GM18873 (cell line): ENCODE results near the gene ZNF616.

Experiments used
- ATAC-seq: cut with Tn5 transposase; IDR thresholded peaks from one replicate; pipeline ENCODE4 v1.9.1; 2021; ENCODE audit warnings: mild to moderate bottlenecking, moderate library complexity, moderate number of reproducible peaks; ENCODE audit not compliant: unreplicated experiment, low FRiP score

Gene ZNF616

DNA sequence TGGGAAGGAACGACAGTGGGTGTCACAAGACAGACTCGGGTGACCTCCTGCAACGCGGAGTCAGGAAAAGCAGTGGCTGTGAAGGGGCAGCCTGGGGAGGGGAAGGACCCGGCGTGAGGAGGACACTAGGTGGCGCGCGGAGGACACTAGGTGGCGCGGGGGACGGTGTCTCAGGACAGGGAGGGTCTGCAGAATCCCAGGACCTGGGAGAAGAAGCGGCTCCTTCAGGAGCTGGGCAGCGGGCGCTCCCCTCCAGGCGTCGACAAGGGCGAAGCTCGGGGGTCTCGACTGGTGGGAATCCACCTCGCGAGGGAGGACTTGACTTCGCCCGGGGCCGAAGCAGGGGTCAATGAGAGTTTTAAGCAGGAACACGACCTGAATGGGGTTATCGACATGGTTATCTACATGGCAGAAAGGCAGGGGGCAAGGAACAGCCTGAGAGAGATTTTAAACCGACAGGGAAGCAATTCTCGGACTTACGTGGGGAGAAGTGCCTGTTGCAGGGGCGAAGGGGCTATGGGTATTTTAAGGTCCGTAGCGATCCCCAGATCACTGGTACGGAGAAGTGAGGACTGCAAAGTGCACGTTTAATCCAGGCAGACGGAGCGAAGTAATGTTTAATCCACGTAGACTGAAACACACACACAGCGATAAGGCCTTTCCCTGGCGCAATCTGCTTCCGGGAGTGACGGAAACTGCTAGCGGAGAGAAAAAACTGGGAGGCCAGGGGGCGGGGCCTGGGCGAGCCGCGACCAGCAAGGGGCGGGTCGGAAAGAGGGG is at the start of gene ZNF616:
Gene ZNF616, minus strand, starts transcription at position 687 of the 780 bp plus-strand sequence. CDS start 9,426 bp downstream, outside the sequence.
- ATAC-seq, result peak; percentile 54

DNA sequence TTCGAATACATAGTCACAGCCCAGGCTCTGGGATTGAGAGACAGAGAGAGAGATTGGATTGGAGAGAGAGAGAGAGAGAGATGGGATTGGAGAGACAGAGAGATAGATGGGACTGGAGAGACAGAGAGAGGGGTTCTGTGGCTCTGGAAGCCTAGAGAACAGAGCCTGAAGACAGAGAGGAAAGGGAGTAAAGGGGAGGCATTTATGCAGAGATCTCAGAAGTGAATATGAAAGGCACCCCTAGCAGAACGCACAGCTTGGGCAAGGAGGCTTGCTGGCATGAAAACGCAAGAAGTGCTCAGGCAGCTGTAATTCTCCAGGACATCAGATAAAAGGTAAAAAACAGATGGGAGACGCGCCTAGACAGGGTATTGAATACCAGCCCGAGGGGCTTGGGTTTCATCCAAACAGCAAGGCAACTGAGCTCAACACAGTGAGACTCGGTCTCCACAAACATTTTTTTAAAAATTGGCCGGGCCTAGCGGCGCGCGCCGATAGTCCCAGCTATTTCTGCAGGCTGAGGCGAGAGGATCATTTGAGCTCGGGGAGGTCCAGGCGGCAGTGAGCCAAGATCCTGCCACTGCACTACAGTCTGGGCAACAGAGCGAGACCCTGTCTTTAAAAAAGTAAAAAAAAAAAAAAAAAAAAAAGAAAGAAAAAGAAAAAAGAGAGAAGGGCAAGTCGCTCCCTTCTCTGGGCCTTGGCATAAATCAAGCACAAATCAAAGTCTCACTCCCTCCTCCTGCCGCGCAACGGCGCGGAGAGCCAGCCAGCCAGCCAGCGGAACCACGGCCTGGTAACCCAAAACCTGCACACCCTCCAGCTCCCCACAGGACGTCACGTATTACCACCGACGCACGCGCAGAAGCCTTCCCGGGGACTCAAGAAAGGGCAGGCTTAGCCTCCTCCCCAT is 49.3 kb upstream of the ZNF616 start:
- no peak for ATAC-seq

DNA sequence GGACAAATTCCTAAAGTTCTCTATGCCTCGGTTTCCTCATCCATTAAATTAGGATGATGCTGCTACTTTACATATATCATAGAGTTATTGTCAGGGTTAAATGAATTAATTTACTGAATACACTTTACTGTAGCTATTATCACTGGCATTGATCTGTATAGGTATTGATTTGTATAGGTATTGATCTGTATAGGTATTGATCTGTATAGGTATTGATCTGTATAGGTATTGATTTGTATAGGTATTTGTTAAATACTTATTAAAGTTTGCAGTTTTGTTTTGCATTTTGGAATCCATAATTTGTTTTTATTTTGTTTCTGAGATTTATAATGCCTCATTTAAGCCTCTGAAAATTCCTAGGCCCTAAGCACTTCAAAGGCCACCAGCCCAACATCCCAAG is 47.7 kb upstream of the ZNF616 start:
- ATAC-seq, result no peak

DNA sequence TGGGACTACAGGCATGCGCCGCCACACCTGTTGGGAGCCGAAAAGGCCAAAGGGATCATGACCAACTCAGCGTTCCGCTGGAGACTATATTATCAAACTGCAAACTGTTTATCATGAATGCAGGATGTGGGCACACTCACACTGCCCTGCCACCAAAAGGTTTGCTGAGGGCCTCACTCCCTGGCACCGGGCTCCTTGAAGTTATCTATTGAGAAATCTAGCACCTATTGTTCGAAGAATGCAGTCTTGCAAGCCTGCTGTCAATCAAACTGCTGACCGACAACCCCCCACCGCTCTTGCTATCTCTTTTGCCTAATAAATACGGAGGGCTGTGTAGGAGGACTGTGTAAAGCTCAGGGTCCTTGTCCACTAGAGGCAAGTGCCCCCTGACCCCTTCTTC is 36.8 kb upstream of the ZNF616 start:
- no peak for ATAC-seq

DNA sequence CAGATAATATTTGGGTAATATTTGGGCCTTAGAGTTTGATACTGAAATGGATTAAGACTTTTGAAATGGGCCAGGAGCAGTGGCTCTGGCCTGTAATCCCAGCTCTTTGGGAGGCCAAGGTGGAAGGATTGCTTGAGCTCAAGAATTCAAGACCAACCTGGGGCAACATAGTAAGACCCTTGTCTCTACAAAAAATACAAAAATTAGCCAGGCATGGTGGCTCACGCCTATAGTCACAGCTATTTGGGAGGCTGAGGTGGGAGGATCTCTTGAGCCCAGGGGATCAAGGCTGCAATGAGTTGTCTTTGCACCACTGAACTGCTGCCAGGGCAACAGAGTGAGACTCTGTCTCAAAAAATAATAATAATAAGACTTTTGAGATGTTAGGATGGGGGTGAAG is 32.6 kb upstream of the ZNF616 start:
- ATAC-seq, result no peak

DNA sequence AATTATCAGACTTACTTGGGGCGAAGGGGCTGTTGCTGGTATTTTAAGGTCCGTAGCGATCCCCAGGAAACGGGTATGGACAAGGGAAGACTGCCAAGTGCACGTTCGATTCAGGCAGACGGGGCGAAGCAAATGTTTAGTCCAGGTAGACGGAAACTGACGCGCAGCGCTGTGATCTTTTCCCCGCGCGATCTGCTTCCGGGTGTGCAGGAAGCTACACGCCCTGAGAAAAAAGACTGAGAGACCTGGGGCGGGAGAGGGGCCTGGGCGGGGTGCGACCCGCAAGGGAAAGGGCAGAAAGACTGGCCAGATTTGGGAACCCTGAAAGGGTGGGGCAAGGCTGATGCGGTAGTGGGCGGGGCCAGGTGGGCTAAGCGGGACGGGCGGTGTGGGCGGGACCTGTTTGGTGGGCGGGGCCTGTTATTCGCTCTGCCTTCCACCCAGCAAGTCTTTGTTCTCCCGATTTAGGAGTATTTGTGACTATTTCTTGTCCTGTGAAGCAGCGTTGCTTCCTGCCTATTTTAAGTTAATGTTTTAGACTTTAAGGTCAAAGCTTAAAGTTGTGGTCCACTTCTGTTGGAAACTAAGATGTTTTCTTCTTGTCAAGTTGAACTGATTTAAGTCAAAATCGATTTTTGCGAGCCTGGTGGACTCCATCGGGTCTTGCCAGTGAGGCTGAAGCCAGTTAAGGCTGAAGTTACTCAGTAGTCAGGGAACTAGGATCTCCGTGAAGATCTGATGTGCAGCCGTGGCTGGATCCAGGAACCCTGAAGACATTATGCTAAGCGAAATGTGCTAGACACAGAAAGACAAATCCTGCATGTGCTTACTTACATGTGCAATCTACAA is 31.8 kb upstream of the ZNF616 start, which contains the start of gene ZNF836:
Gene ZNF836, minus strand, starts transcription at position 301 of the 849 bp plus-strand sequence. CDS start 3,549 bp downstream, outside the sequence.
- ATAC-seq, result no peak

DNA sequence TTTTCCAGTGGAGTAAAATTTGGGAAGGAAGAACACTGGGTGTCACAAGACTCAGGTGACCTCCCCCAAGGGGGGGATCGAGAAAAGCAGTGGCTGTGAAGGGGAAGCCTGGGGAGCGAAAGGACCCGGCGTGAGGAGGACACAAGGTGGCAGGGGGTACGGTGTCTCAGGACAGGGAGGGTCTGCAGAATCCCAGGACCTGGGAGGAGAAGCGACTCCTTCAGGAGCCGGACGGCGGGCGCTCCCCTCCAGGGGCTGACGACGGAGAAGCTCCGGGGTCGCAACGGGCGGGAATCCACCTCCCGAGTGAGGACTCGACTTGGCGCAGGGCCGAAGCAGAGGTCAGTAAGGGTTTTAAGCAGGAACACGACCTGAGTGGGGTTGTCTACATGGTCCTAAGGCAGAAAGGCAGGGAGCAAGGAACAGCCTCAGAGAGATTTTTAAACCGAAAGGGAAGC is 31.2 kb upstream of the ZNF616 start:
- ATAC-seq, result no peak

DNA sequence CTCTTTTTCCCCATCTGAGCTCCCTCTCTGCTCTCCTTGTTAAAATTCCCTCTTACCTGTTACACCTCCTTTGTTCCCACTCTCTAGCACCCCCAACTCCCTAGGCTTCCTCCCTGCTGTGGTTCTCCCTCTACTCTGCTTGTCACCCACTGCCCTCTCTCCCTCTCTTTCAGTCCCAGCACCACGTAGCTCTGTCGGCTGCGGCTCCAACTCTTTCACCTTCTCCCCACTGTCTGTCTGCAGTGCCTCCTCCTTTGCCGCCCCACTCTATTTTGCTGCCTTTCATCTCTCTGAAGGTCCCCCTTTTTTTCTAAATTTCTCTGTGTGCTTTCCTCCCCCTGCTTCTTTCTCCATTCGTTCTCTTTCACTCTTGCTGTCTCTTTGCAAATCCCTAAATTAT is 30.6 kb upstream of the ZNF616 start:
- no peak for ATAC-seq

DNA sequence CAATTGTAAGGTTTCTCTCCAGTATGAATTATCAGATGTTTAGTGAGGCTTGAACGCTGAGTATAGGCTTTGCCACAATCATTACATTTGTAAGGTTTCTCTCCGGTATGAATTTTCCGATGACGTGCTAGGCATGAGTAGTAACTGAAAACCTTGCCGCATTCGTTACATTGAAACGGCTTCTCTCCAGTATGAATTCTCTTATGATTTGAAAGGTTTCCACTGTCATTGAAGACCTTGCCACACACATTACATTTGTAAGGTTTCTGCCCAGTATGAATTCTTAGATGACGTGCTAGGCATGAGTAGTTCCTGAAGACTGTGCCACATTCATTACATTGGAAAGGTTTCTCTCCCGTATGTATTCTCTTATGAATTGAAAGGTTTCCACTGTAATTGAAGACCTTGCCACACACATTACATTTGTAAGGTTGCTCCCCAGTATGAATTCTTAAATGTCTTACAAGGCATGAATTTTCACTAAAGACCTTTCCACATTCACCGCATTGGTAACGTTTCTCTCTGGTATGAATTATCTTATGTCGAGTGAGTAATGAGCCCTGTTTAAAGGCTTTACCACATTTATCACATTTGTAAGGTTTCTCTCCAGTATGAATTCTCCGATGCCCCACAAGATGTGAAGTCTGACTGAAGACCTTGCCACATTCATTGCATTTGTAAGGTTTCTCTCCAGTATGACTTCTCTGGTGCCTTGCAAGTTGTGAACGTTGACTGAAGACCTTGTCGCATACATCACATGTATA is 16.0 kb upstream of the ZNF616 start:
- ATAC-seq, result no peak

DNA sequence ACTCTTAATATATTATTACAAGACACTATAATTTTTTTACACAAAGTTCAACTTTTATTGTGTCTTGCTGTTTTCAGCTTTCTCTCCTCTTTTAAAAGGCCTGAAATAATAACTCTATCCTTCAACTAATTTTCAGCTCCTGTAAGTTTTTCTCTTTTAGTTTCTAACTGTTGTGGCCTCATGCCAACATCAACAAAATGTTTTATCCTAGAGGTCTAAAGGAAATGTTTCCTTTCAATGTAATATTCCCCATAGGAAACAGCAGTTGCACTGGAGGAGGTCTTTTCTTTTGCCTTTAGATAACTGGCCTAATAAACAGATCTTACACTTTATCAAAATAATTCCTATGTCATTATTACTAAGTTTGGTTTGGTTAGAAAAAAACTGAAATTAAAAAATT is 8.5 kb upstream of the ZNF616 start:
- ATAC-seq, result no peak

DNA sequence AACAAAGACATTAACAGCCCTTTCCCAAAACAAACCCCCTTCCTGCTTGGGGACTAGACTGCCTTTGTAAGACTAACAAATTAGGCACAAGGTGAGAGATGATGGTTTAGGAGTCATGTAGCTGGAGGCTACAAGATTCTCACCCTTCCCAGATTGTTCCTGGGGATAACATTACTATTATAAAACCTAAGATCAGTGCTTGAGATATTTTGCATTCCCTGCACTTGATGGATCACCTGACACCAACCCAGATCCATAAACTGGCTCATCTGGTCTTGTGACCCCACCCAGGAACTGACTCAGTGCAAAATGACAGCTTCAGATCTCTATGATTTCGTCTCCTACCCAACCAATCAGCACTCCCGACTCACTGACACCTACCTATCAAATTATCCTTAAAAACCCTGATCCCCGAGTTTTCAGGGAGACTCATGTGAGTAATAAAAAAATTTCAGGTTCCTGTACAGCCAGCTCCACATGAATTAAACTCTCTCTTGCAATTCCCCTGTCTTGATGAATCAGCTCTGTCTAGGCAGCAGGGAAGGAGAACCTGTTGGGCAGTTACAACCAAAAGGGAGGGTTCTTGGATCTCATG is 2.4 kb upstream of the ZNF616 start:
- no peak for ATAC-seq

DNA sequence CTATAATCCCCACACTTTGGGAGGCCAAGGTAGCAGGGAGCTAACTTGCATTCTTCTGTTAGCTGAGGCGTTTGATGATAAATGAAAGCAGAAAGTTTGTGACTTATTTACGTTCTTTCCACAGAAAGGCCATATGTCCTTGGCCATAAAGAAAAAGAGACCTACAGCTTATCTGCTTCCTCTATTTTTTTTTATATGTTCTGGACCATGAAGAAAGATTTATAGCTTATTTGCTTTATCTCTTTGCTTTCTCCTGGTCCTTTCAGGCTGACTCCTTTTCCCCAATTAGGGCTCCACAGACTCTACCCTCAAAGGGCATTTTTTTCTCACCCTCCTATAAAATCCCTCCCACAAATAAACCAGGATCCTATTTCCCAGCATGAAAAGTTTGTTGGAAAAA is 1.5 kb upstream of the ZNF616 start:
- no peak for ATAC-seq

DNA sequence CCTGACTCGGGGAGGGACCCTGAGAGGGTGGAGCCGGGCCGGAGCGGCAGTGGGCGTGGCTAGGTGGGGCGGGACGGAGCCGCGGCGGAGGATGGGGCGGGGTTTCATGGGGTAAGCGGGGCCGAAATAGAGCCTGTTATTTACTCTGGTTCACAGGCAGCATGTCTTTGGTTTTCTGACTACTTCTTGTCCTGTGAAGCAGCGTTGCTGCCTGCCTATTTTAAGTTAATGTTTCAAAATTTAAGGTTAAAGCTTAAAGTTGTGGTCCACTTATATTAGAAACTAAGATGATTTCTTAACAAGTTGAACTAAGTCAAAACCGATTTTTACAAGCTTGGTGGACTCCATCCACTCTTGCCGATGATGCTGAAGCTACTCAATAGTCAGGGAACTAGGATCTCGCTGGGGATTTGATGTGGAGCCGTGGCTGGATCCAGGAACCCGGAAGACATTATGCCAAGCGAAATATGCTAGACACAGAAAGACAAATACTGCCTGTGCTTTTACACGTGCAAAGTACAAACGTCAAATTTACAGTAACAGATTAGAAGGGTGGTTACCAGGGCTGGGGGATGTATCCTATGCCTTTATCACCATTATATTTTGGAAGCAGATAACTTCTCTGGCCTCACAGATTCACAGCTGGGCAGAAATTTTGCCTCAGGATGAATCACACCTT is 433 bp upstream of the ZNF616 start:
- ATAC-seq, result peak; percentile 65

DNA sequence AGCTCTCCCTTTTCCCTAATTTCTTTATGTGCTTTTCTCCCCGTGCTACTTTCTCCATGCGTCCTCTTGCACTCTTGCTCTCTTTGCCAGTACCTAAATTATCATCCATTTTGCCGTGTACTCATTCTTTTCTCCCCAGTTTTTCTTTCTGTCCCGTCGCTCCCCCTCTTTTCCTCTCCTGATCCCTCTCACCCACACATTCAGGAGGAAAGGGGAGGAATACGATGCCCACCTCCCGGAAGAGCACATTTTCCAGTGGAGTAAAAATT is 821 bp downstream of the ZNF616 start:
- no peak for ATAC-seq

DNA sequence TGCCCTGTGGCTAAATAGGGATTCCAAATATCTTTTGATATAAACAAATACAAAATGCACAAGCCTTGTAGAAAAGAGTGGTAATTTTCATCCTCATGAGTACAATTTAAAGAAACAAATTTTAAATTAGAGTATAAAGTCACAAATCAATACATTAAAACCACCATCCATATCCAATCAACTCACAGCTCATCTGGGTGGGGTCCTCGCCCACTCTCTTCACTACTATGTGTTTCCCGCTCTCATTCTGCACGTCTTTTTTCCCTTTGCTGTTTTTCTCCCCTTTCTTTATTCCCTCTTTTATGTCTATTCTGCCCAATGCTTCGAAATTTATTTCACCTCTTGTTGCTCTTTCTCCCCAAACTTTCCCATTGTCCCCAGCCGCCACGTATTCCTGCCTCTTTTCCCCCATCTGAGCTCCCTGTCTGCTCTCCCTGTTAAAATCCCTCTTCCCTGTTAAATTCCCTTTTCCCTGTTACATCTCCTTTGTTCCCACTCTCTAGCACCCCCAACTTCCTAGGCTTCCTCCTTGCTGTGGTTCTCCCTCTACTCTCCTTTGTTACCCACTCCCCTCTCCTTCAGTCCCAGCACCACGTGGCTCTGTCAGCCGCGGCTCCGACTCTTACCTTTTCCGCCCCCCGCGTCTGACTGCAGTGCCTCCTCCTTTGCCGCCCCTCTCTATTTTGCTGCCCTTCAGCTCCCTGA is 1.3 kb downstream of the ZNF616 start:
- no peak for ATAC-seq

DNA sequence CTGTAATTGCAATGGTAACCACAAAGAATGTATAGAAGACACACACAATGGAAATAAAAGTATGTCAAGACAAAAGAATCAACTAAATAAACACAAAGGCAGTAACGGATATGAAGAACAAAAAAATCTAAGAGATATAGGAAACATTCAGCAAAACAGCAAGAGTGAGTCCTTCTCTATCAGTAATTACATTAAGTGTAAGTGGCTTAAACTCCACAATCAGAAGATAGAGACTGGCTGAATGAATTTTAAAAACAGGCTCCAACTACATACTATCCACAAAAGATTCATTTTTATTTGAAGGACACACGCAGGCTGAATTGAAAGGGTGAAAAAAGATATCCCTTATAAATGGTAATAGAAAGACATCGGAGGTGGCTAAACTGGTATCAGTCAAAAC is 19.5 kb downstream of the ZNF616 start:
- ATAC-seq, result no peak

DNA sequence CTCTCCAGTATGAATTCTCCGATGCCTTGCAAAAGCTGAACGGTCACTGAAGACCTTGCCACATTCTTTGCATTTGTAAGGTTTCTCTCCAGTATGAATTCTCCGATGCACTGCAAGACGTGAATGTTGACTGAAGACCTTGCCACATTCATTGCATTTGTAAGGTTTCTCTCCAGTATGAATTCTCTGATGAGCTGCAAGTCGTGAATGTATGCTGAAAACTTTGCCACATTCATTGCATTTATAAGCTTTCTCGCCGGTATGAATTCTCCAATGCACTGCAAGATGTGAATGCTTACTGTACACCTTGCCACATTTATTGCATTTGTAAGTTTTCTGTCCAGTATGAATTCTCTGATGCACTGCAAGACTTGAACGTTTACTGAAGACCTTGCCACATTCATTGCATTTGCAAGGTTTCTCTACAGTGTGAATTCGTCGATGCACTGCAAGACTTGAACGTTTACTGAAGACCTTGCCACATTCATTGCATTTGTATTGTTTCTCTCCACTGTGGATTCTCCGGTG is 24.1 kb downstream of the ZNF616 start:
- no peak for ATAC-seq

DNA sequence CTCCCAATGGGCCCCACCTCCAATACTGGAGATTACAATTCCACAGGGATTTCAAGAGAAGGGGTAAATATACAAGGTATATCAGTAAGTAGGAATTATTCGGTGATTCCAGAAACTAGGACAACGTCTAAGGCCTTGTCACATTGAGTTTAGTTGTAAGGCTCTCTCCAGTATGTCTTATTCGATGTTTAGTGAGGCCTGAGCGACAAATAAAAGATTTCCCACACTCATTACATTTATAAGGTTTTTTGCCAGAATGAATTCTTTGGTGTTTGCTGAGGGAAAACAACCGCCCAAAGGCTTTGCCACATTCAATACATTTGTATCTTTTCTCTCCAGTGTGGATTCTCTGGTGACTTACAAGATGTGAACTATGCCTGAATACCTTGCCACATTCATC is 25.0 kb downstream of the ZNF616 start:
- no peak for ATAC-seq
